ENCODE measurements around the gene MIOX. TPM values are rescaled to one million over a fixed set of nuclear protein-coding genes. Genes with fewer than 3 reads are reported as not detected.

The MIOX gene
- total RNA-seq, 1 donor from 2014 or later: not detected

Other genes with a start within 250 kb of the MIOX start
- 29.3 TPM for gene TUBGCP6, start 241.8 kb upstream of the MIOX start, total RNA-seq
- 16.7 TPM for gene HDAC10, start 235.6 kb upstream of the MIOX start, total RNA-seq
- gene MAPK12, start 225.2 kb upstream of the MIOX start, total RNA-seq: 11.4 TPM
- 16.3 TPM for gene MAPK11, start 216.5 kb upstream of the MIOX start, total RNA-seq
- gene PLXNB2, start 179.2 kb upstream of the MIOX start, total RNA-seq: 44.4 TPM
- gene DENND6B, start 159.8 kb upstream of the MIOX start, total RNA-seq: 19.6 TPM
- 62.4 TPM for gene PPP6R2, start 143.5 kb upstream of the MIOX start, total RNA-seq
- gene SBF1, start 11.8 kb upstream of the MIOX start, total RNA-seq: 89.3 TPM
- not detected for gene ADM2, start 5.3 kb upstream of the MIOX start, total RNA-seq
- 11.8 TPM for gene LMF2, start 20.8 kb downstream of the MIOX start, total RNA-seq
- gene NCAPH2, start 21.4 kb downstream of the MIOX start, total RNA-seq: 42.4 TPM
- 0.82 TPM for gene SCO2, start 38.7 kb downstream of the MIOX start, total RNA-seq
- 1.6 TPM for gene TYMP, start 43.2 kb downstream of the MIOX start, total RNA-seq
- not detected for gene KLHDC7B, start 59.0 kb downstream of the MIOX start, total RNA-seq
- not detected for gene SYCE3, start 76.1 kb downstream of the MIOX start, total RNA-seq
- gene CPT1B, start 91.6 kb downstream of the MIOX start, total RNA-seq: 5.7 TPM
- 28.1 TPM for gene CHKB, start 96.0 kb downstream of the MIOX start, total RNA-seq
- gene MAPK8IP2, start 113.9 kb downstream of the MIOX start, total RNA-seq: 60.3 TPM
- 4.5 TPM for gene ARSA, start 141.3 kb downstream of the MIOX start, total RNA-seq
- gene SHANK3, start 186.0 kb downstream of the MIOX start, total RNA-seq: 4.1 TPM

All from frontal cortex (tissue), 1 donor.